ENCODE data around the gene EDIL3.

GRCh38 chr5:84379749-84380148 lies 4.9 kb downstream of the EDIL3 start:
- TF ChIP-seq CTCF (IDR thresholded peaks at IDR 0.05) (no peak), EP300 (IDR thresholded peaks at IDR 0.05) (no peak), POLR2A (IDR thresholded peaks at IDR 0.05) (no peak)

All from upper lobe of left lung (tissue), 4 donors.